HepG2 (cell line): ENCODE measurements around the gene AFAP1L2. TPM values are rescaled to one million over a fixed set of nuclear protein-coding genes. Genes with fewer than 3 reads are reported as not detected.

Experiments used
- ATAC-seq: fragments of 200-7000 bp; cut with Tn5 transposase; 3 replicates; pipeline ENCODE4 v1.9.1; 2020; ENCODE audit warnings: mild to moderate bottlenecking, moderate library complexity
- BruUV-seq: library from RNA; stranded (reverse); fragments of 400-500 nt; replicated peaks from 2 replicates; lab custom pipeline; 2021; lab: Mats Ljungman, UMichigan
- CTCF ChIA-PET: fragments of 300-600 bp; formaldehyde crosslinking; extraction: SDS; loops from one replicate; lab custom pipeline; 2021; ENCODE audit warnings: low total read pairs, inconsistent platforms, low intra/inter-chr PET ratio; lab: Yijun Ruan, JAX
- POLR2A ChIA-PET: fragments of 350-600 bp; sonication (Branson Sonifier 250); formaldehyde crosslinking; loops from one replicate; lab custom pipeline; 2020; ENCODE audit warnings: antibody characterized with exemption, inconsistent platforms; lab: Yijun Ruan, JAX
- DNase-seq: peaks from one replicate; pipeline ENCODE4 v3.0.0-alpha.2; 2015; ENCODE audit warnings: low spot score
- FAIRE-seq: peaks from 3 replicates; lab custom pipeline; 2011; peaks lifted over from hg19 to GRCh38; lab: Jason Lieb, UNC
- H2AFZ ChIP-seq: one replicate; pipeline ENCODE4 v1.6.1; 2011; ENCODE audit warnings: low read length, inconsistent platforms
- H3K27ac ChIP-seq: fragments of 300-600 bp; 3 replicates; pipeline ENCODE4 v1.8.0; 2011; ENCODE audit warnings: mixed run types, mild to moderate bottlenecking, mixed read lengths, low read length, inconsistent platforms; ENCODE audit not compliant: insufficient read depth; ENCODE audit errors: extremely low read length
- H3K27me3 ChIP-seq, 2 experiments: fragments of 200-600 bp in 1 of 2; 2 replicates in 1 of 2; 3 replicates in 1 of 2; pipeline versions ENCODE4 v1.6.0 to v1.8.0; 2011; ENCODE audit warnings: low read length in 2 of 2, mild to moderate bottlenecking in 2 of 2, moderate library complexity in 2 of 2, inconsistent platforms in 1 of 2; ENCODE audit not compliant: insufficient read depth in 2 of 2, control insufficient read depth in 1 of 2
- H3K36me3 ChIP-seq, 2 experiments: fragments of 200-600 bp in 1 of 2; replicated peaks in 1 of 2; 2 replicates in 1 of 2; 3 replicates in 1 of 2; pipeline versions ENCODE4 v1.5.1 to v1.8.0; 2011; ENCODE audit warnings: low read length in 2 of 2, inconsistent platforms in 1 of 2; ENCODE audit not compliant: insufficient read depth in 2 of 2, control insufficient read depth in 1 of 2
- H3K4me1 ChIP-seq: 2 replicates; pipeline ENCODE4 v1.5.1; 2012; ENCODE audit warnings: low read length, inconsistent platforms; ENCODE audit not compliant: insufficient read depth
- H3K4me2 ChIP-seq: 2 replicates; pipeline ENCODE4 v1.6.0; 2011; ENCODE audit warnings: low read depth, low read length, inconsistent platforms
- H3K4me3 ChIP-seq, 3 experiments: fragments of 200-600 bp in 1 of 3; sonication (generic), shearing (Covaris generic) in 1 of 3; replicated peaks in 1 of 3; 2 replicates each; pipeline ENCODE4 v1.5.1; 2011 to 2016; ENCODE audit warnings: low read length in 3 of 3, inconsistent platforms in 2 of 3, low read depth in 2 of 3, mild to moderate bottlenecking in 2 of 3, control low read depth in 1 of 3, mixed read lengths in 1 of 3; ENCODE audit not compliant: insufficient read depth in 1 of 3
- H3K79me2 ChIP-seq: one replicate; pipeline ENCODE4 v1.6.1; 2011; ENCODE audit warnings: low read length, inconsistent platforms; ENCODE audit not compliant: insufficient read depth
- H3K9ac ChIP-seq: 2 replicates; pipeline ENCODE4 v1.6.0; 2011; ENCODE audit warnings: mild to moderate bottlenecking, low read depth, low read length, inconsistent platforms; ENCODE audit not compliant: insufficient read depth
- H3K9me3 ChIP-seq: 2 replicates; pipeline ENCODE4 v1.5.1; 2012; ENCODE audit warnings: mild to moderate bottlenecking, low read length
- H4K20me1 ChIP-seq: 2 replicates; pipeline ENCODE4 v1.6.0; 2011; ENCODE audit warnings: inconsistent platforms, mild to moderate bottlenecking, low read length, moderate library complexity; ENCODE audit not compliant: insufficient read depth
- EZH2 ChIP-seq: conservative IDR thresholded peaks from 2 replicates; pipeline ENCODE4 v1.6.1; 2012; ENCODE audit warnings: mild to moderate bottlenecking, low read depth, low read length, moderate library complexity
- NCOA2 ChIP-seq: sonication (generic); formaldehyde crosslinking; IDR thresholded peaks from 2 replicates; pipeline ENCODE4 v1.8.0; 2022; ENCODE audit warnings: inconsistent platforms
- SRSF9 ChIP-seq: fragments of 200-400 bp; formaldehyde crosslinking; IDR thresholded peaks from 2 replicates; pipeline ENCODE4 v1.6.1; 2018; ENCODE audit warnings: borderline replicate concordance, mild to moderate bottlenecking, low read depth, low read length; ENCODE audit not compliant: insufficient read depth, poor library complexity, severe bottlenecking
- STAT6 ChIP-seq: sonication (generic); formaldehyde crosslinking; IDR thresholded peaks from 2 replicates; pipeline ENCODE4 v1.4.0; 2020; ENCODE audit warnings: missing genetic modification reagents, mild to moderate bottlenecking, borderline replicate concordance
- TBP ChIP-seq: sonication (generic); formaldehyde crosslinking; IDR thresholded peaks from 2 replicates; pipeline ENCODE4 v1.5.0; 2020; ENCODE audit warnings: missing genetic modification reagents
- ZFAT ChIP-seq: sonication (generic); formaldehyde crosslinking; conservative IDR thresholded peaks from 2 replicates; pipeline ENCODE4 v1.8.1; 2023; ENCODE audit warnings: missing genetic modification reagents, inconsistent platforms
- ZNF3 ChIP-seq: IDR thresholded peaks from 2 replicates; pipeline ENCODE4 v1.7.0; 2017; ENCODE audit warnings: inconsistent platforms
- ZNF362 ChIP-seq: sonication (generic); formaldehyde crosslinking; IDR thresholded peaks from 2 replicates; pipeline ENCODE4 v1.4.0; 2020; ENCODE audit warnings: missing genetic modification reagents, mild to moderate bottlenecking, borderline replicate concordance
- ZNF569 ChIP-seq: sonication (generic); formaldehyde crosslinking; IDR thresholded peaks from 2 replicates; pipeline ENCODE4 v1.5.0; 2020; ENCODE audit warnings: mild to moderate bottlenecking, missing genetic modification reagents, moderate library complexity, borderline replicate concordance
- ZNF713 ChIP-seq: sonication (generic); formaldehyde crosslinking; IDR thresholded peaks from 2 replicates; pipeline ENCODE4 v1.4.0; 2020; ENCODE audit warnings: mild to moderate bottlenecking, missing genetic modification reagents
- ZNF850 ChIP-seq: sonication (generic); formaldehyde crosslinking; conservative IDR thresholded peaks from 2 replicates; pipeline ENCODE4 v1.9.0; 2021; ENCODE audit warnings: mild to moderate bottlenecking, missing genetic modification reagents
- ZSCAN31 ChIP-seq: sonication (generic); formaldehyde crosslinking; IDR thresholded peaks from 2 replicates; pipeline ENCODE4 v1.5.0; 2020; ENCODE audit warnings: low read depth, mild to moderate bottlenecking, missing genetic modification reagents
- WGBS: methylation state at CpG from one replicate; pipeline ENCODE4 v1.1.6; 2017; ENCODE audit warnings: low lambda C conversion rate; 5-methylcytosine and 5-hydroxymethylcytosine counted together
- in situ Hi-C: cut with HindIII; loops from 2 replicates; pipeline ENCODE4 v1.10.0; 2017; ENCODE audit warnings: low pct_unique_long_range_greater_than_20kb; ENCODE audit not compliant: extremely low pct_ligation_motif_present
- intact Hi-C: fragments of 100-400 bp; cut with micrococcal nuclease; formaldehyde crosslinking; loops from one replicate; pipeline ENCODE4 v1.10.0; 2022; ENCODE audit not compliant: unreplicated experiment
- polyA plus RNA-seq, 8 experiments: library from polyadenylated mRNA; depleted of rRNA in 3 of 8; stranded (reverse) in 7 of 8; unstranded in 1 of 8; fragments of >200 nt; fragmentation: Illumina TruSeq in 4 of 8; extraction: Trizol in 4 of 8; gene quantifications; 2 replicates each; pipeline versions ENCODE4 v1.2.1 to v1.2.3, GENCODE V29; 2011 to 2016; ENCODE audit warnings: low read depth in 4 of 8, missing spikeins in 1 of 8, mixed read lengths in 1 of 8; ENCODE audit not compliant: insufficient read depth in 1 of 8
- total RNA-seq, 5 experiments: library from RNA; depleted of rRNA; stranded (reverse); fragments of >200 nt; fragmentation: Illumina TruSeq; extraction: Trizol; gene quantifications; 2 replicates each; pipeline ENCODE4 v1.2.3, GENCODE V29; 2016; ENCODE audit warnings: low read depth in 1 of 5

Gene AFAP1L2
- total and polyA plus RNA-seq, 2 of the 13 experiments (the other 11 are each of a cell fraction or from before 2014, with no cell fraction given) = not detected

DNA sequence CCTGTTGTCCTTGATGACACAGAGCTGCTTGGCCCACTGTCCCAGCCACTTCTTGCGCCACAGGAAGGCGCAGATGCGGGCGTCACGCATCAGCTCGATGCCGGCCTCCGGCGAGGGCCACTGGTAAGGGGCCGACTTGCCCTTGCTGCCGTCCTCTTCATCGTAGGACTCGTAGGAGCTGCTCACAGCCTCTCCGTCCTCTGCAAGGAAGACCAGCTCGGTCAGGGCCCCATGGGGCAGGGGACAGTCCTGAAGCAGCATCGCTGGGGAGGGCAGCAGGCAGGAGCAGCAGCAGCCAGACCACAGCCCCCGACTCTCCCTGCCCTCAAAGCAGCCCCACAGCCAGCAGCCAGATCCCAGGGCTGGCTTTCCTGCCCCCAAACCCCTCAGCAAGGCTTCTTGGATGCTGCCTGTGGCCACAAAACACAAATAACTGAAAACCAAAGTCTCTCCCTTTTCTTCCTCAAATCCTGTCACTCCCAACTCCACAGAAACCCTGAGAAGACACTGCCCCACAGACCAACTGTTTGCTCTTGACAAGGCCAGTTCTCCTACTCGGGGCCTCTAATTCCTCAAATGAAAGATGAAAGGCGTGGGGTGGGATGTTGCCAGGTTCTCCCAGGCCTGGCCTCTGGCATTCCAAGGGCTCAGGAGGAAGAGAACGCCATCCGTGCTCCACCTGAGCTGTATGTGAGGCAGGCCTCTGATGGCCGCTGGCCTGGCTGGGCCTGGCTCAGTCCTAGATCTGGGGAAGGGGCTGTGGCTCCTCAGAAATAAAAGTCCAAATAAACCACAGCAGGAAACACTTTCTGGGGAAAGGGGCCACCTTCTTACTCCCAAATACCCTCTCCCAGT, 88.5 kb downstream of the AFAP1L2 start:
- CTCF ChIA-PET = no interaction called here

More for the DNA sequence above, 88.5 kb downstream of the AFAP1L2 start:
- POLR2A ChIA-PET = no interaction called here
- no peak overlapping the region for H3K4me2 ChIP-seq
- intact Hi-C loops = no loop called here
- H3K4me3 ChIP-seq = no peak overlapping the region
- no peaks in the 10 kb centered on the region for H3K79me2 ChIP-seq
- TF ChIP-seq TBP (CRISPR knock-in tag) = no peak
- TF ChIP-seq ZFAT = no peak
- TF ChIP-seq ZNF3 = no peak
- TF ChIP-seq ZNF713 = no peak
- no peak for TF ChIP-seq ZNF362 (CRISPR knock-in tag)
- TF ChIP-seq SRSF9 = no peak
- TF ChIP-seq STAT6 = no peak
- TF ChIP-seq ZSCAN31 (CRISPR knock-in tag) = no peak
- no peak for TF ChIP-seq ZNF850 (CRISPR knock-in tag)
- TF ChIP-seq NCOA2 (CRISPR knock-in tag) = no peak
- TF ChIP-seq EZH2 = no peak
- TF ChIP-seq ZNF569 (CRISPR knock-in tag) = no peak
- H4K20me1 ChIP-seq = no peaks in the 10 kb centered on the region
- no peak for FAIRE-seq
- DNase-seq = no peak
- H2AFZ ChIP-seq = no peak overlapping the region
- H3K36me3 ChIP-seq = no peaks in the 10 kb centered on the region
- H3K9me3 ChIP-seq = no peaks in the 10 kb centered on the region
- BruUV-seq = no TSS peak
- no peak for ATAC-seq
- peaks cover 3 to 38% of the 10 kb centered on the region in 2 experiments; a peak in 4 of 5 replicates for H3K27me3 ChIP-seq
- no peak overlapping the region for H3K27ac ChIP-seq
- in situ Hi-C loops = loop anchor here (25.0 kb wide), 1 partner anchor 822 kb away; no protein-coding TSS in a partner anchor
- 10% methylated on average over 4 of the region's 22 CpGs for WGBS
- no peak overlapping the region for H3K9ac ChIP-seq
- no peaks in the 10 kb centered on the region for H3K4me1 ChIP-seq
